ENCODE results near the gene PCDH9. TPM values are rescaled to one million over a fixed set of nuclear protein-coding genes. Genes with fewer than 3 reads are reported as not detected.

PCDH9 gene
- total RNA-seq, 3 donors from 2014 or later, result 0.13 to 0.38 (median 0.13) TPM

DNA sequence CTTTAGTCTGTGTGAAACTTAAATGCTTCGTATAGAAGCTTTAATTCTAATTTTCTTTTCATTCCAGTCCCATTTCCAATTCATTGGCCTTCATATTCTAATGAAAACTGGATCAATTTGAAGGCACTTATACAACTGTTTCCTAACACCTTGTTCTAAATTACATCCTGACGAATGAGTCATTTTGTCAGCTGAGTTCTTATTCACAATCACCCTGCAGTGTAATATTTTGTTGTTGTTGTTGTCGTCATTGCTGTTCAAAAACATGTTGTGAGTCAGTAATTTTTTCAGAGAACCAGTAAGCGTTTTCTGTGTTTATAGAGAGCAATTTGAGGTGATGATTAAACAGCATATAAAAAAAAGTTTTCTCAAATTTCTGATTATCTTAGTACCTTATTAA lies 290.0 kb downstream of the PCDH9 start:
- ATAC-seq (no peak), DNase-seq (no peak)
- no peaks in the 10 kb centered on the region for H3K36me3 Mint-ChIP-seq (ENCODE audit: insufficient read depth)
- peaks cover 11% of the 10 kb centered on the region for H3K9me3 Mint-ChIP-seq
- no peak overlapping the region for H3K4me3 Mint-ChIP-seq
- H3K4me1 Mint-ChIP-seq (ENCODE audit: low read depth), result no peaks in the 10 kb centered on the region
- H3K27me3 Mint-ChIP-seq (ENCODE audit: low read depth), result no peaks in the 10 kb centered on the region

DNA sequence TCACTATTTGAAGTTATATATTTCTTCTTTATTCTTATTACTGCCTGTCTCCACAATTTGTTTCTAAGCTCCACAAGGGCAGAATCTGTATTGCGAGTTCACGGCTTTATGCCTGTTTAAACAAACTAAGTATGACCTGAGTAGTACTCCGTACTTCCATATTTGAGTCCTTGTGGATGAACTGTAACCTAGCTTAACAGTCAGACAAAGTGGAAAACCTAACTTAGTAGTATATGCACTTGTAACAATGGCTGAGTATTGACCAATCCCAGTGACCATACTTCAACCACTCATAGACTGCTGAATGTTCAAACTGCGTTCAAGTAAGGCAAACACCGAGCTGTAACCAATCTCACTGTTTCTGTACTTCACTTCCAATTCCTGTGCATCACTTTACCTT lies 292.7 kb downstream of the PCDH9 start:
- no peak overlapping the region for H3K4me3 Mint-ChIP-seq
- no peaks in the 10 kb centered on the region for H3K4me1 Mint-ChIP-seq (ENCODE audit: low read depth)
- ATAC-seq, result no peak
- no peak for DNase-seq
- H3K9me3 Mint-ChIP-seq, result peaks cover 10% of the 10 kb centered on the region
- H3K36me3 Mint-ChIP-seq (ENCODE audit: insufficient read depth), result no peaks in the 10 kb centered on the region
- no peaks in the 10 kb centered on the region for H3K27me3 Mint-ChIP-seq (ENCODE audit: low read depth)

DNA sequence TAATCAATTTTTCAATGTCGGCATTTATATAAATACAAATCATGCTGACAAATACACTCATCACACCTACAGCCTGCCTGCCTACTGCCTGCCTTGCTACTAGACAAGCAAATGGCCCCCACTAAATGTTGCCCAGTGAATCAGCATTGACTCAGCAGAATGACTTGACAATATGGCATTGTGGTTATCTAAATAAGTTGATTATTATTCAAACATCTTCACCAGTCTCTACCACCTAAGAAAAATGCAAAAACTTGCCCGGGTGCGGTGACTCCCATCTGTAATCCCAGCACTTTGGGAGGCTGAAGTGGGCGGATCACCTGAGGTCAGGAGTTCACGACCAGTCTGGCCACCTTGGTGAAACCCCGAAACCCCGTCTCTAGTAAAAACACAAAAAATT lies 296.1 kb downstream of the PCDH9 start:
- Mint-ChIP-seq H3K4me1 (ENCODE audit: low read depth) (no peaks in the 10 kb centered on the region), H3K4me3 (no peak overlapping the region), H3K36me3 (ENCODE audit: insufficient read depth) (no peaks in the 10 kb centered on the region), H3K27me3 (ENCODE audit: low read depth) (no peaks in the 10 kb centered on the region), H3K9me3 (peaks cover 6% of the 10 kb centered on the region)
- ATAC-seq (no peak), DNase-seq (no peak)

DNA sequence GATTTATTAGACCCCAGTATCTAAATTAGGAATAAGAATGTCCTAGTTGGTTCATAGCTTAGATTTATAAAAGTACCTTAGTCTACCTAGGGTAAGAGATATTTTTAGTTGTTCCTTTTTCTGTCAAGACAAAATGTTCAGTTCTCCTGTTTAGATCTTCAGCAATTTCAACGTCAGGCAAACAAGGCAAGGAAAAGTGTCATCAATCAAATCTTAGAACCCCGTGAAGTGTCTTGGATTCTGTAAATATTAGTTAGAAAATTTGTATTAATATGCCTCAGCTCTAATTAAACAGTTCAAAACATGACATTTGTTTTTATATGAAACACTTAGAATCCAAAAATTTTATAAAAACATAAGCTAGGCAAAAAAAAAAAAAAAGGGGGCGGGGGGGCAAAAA lies 296.6 kb downstream of the PCDH9 start:
- H3K4me1 Mint-ChIP-seq (ENCODE audit: low read depth), result no peaks in the 10 kb centered on the region
- no peak for DNase-seq

GRCh38 chr13:66927562-66927961 lies 302.6 kb downstream of the PCDH9 start:
- Mint-ChIP-seq H3K36me3 (ENCODE audit: insufficient read depth) (no peaks in the 10 kb centered on the region), H3K9me3 (peaks cover 3% of the 10 kb centered on the region), H3K27me3 (ENCODE audit: low read depth) (no peaks in the 10 kb centered on the region), H3K4me1 (ENCODE audit: low read depth) (no peaks in the 10 kb centered on the region), H3K4me3 (no peak overlapping the region)
- DNase-seq (no peak), ATAC-seq (no peak)

More for the DNA sequence above, 296.6 kb downstream of the PCDH9 start:
- Mint-ChIP-seq H3K36me3 (ENCODE audit: insufficient read depth) (no peaks in the 10 kb centered on the region), H3K27me3 (ENCODE audit: low read depth) (no peaks in the 10 kb centered on the region), H3K4me3 (no peak overlapping the region), H3K9me3 (peaks cover 6% of the 10 kb centered on the region)
- ATAC-seq, result no peak

DNA sequence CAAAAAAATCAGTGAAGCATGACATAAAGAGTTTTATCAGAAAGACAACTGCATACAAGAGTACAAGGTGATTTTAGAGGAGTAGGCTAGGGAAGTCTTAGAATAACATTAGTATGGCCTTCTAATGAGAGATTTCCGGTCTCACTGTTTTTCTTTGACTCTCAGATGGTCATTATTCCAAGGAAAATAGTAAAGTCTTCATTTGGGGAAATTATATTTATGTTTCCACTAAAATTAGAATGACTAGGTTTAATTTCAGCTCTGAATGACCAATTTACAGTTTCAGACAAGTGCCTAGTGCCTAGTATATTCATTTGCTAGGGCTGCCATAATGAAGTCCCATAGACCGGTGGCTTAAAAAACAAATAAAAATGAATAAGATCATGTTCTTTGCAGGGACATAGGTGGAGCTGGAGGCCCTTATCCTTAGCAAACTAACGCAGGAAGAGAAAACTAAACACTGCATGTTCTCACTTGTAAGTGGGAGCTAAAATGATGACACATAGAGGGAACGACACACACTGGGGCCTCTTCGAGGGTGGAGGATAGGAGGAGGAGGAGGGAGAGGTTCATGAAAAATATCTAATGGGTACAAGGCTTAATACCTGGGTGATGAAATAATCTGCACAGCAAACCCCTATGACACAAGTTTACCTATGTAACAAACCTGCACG lies 303.1 kb downstream of the PCDH9 start:
- Mint-ChIP-seq H3K27me3 (ENCODE audit: low read depth) (no peaks in the 10 kb centered on the region), H3K4me3 (no peak overlapping the region), H3K4me1 (ENCODE audit: low read depth) (no peaks in the 10 kb centered on the region), H3K9me3 (peaks cover 3% of the 10 kb centered on the region), H3K36me3 (ENCODE audit: insufficient read depth) (no peaks in the 10 kb centered on the region)
- DNase-seq (no peak), ATAC-seq (no peak)

DNA sequence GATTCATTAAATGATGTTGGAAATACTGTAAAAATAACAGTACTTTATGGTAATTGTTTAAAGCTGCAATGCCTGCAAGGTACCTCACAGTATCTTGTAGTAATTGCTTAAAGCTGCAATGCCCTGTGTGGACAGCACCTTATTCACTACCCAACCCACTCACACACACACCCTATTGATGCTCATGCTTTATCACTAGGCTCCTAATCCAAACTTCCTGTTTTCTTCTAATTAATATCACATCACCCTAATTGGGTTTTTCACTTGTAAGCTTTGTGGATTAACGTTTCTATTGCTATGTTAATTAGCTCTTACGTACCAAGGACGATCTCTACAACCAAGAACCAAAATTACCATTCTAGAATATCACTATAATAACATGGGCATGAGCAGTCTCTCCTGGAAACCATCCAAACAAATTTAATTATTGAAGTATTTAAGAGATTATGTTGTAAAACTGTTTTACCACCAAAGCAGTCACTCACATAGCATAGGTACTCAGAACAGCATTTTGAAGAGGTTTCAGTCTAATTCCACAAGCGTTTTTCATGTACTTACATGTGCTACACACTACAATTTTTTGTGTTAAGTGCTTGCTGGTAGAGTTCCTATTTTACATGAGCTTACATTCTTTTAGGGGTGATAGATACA lies 303.8 kb downstream of the PCDH9 start:
- DNase-seq (no peak), ATAC-seq (no peak)
- peaks cover 3% of the 10 kb centered on the region for H3K9me3 Mint-ChIP-seq
- no peaks in the 10 kb centered on the region for H3K27me3 Mint-ChIP-seq (ENCODE audit: low read depth)
- no peaks in the 10 kb centered on the region for H3K4me1 Mint-ChIP-seq (ENCODE audit: low read depth)
- H3K36me3 Mint-ChIP-seq (ENCODE audit: insufficient read depth), result no peaks in the 10 kb centered on the region
- no peak overlapping the region for H3K4me3 Mint-ChIP-seq

DNA sequence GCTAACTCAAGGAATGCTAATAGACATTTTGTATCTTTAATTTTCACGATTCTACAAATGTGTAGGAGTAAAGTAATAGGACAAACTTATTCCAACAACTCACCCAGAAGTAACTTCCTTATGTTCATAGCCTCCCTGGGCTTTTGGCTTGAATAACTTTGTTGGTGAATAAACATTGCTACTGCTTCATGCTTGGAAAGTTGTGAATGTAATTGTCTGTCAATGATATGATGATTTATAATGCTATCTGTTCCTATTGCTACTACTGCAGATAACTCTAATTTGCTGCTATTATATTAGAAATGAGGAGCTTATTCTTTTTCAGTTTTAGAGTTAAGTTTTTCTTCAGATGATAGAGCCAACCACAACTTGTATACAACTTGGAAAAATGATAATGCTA lies 307.7 kb downstream of the PCDH9 start:
- no peak for ATAC-seq
- no peaks in the 10 kb centered on the region for H3K4me1 Mint-ChIP-seq (ENCODE audit: low read depth)
- H3K9me3 Mint-ChIP-seq, result peaks cover 10% of the 10 kb centered on the region
- no peak overlapping the region for H3K4me3 Mint-ChIP-seq
- DNase-seq, result no peak
- no peaks in the 10 kb centered on the region for H3K27me3 Mint-ChIP-seq (ENCODE audit: low read depth)
- no peaks in the 10 kb centered on the region for H3K36me3 Mint-ChIP-seq (ENCODE audit: insufficient read depth)

GRCh38 chr13:66921437-66921836 lies 308.7 kb downstream of the PCDH9 start:
- DNase-seq (no peak), ATAC-seq (no peak)
- Mint-ChIP-seq H3K4me3 (no peak overlapping the region), H3K9me3 (peaks cover 10% of the 10 kb centered on the region), H3K4me1 (ENCODE audit: low read depth) (no peaks in the 10 kb centered on the region), H3K36me3 (ENCODE audit: insufficient read depth) (no peaks in the 10 kb centered on the region), H3K27me3 (ENCODE audit: low read depth) (no peaks in the 10 kb centered on the region)

DNA sequence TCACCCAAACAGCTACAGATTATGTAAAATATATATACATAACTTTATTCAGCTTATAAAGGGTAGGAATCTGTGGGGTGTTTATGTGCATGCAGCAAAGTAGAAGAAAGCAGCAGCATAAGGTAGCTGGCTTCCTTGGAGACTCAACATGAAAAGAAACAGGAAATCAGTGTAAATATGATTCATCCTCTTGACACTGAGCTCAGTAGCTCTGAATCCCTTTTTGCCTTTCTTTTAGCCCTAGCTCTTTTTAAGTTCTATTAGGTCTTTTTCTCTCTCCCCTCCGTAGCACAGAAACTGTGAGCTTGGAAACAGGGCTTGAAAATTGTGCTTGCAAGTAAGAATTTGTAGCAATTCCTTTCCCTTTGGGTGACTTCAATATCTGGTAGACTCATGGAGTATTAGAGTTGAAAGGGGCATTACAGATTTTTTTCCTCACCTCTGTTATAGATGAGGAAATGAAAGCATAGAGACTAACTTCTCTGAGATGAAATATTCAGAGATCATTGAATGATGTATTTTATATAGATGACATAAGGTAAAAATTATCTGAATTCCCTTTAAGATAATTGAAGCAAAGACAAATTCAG lies 314.4 kb downstream of the PCDH9 start:
- ATAC-seq (no peak), DNase-seq (no peak)
- Mint-ChIP-seq H3K4me3 (no peak overlapping the region), H3K27me3 (ENCODE audit: low read depth) (no peaks in the 10 kb centered on the region), H3K4me1 (ENCODE audit: low read depth) (no peaks in the 10 kb centered on the region), H3K9me3 (peaks cover 10% of the 10 kb centered on the region), H3K36me3 (ENCODE audit: insufficient read depth) (no peaks in the 10 kb centered on the region)

DNA sequence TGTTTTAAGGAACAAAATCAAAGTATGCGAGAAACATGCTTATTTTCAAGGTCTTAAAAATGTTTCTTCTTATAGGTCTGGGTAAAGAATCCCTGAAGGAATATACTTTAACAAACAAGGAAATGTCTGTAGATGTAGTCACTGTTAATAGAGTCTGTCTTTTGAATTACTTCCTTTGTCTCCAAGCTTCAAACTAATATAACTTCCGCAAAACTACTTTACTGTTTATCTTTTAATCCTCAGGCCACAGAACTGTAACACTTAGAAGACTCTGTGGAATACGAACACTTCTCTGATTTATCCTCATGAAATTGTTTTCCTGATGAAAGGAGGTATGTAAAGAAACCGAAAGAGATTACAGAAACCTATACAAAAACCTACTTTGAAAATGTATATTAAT lies 316.0 kb downstream of the PCDH9 start:
- no peaks in the 10 kb centered on the region for H3K27me3 Mint-ChIP-seq (ENCODE audit: low read depth)
- peaks cover 7% of the 10 kb centered on the region for H3K9me3 Mint-ChIP-seq
- no peak overlapping the region for H3K4me3 Mint-ChIP-seq

DNA sequence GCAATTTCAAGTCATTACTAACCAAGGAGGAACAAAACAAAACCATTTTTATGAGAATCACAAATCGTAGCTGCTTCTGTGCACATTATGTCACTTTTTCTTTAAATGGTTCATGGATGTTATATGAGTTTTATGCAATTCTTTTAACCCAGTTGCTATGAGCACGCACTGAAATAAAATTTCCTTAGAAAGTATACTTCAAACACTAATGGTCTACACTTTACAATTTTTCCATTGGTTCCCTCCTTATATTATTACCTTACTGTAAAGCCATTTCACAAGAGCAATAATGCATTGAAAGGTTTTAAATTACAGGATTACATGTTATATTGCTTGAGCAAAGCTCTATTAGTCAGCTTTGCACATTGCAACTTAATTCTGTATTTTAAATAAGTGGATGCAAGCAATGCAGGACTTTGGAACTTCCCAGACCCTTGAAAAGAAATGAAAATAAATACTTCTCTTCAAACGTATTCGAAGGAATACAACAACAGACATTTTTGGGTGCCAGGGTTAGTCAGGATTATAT lies 318.7 kb downstream of the PCDH9 start:
- Mint-ChIP-seq H3K9me3 (no peaks in the 10 kb centered on the region), H3K36me3 (ENCODE audit: insufficient read depth) (no peaks in the 10 kb centered on the region), H3K27me3 (ENCODE audit: low read depth) (no peaks in the 10 kb centered on the region), H3K4me1 (ENCODE audit: low read depth) (no peaks in the 10 kb centered on the region), H3K4me3 (no peak overlapping the region)
- DNase-seq (no peak), ATAC-seq (no peak)

More for the DNA sequence above, 316.0 kb downstream of the PCDH9 start:
- Mint-ChIP-seq H3K4me1 (ENCODE audit: low read depth) (no peaks in the 10 kb centered on the region), H3K36me3 (ENCODE audit: insufficient read depth) (no peaks in the 10 kb centered on the region)
- DNase-seq (no peak), ATAC-seq (no peak)

- DNase-seq, result no peak
- Mint-ChIP-seq H3K4me1 (ENCODE audit: low read depth) (no peaks in the 10 kb centered on the region), H3K36me3 (ENCODE audit: insufficient read depth) (no peaks in the 10 kb centered on the region), H3K4me3 (no peak overlapping the region), H3K27me3 (ENCODE audit: low read depth) (no peaks in the 10 kb centered on the region), H3K9me3 (peaks cover 7% of the 10 kb centered on the region)
- ATAC-seq, result no peak
These were observed 330.2 kb downstream of the PCDH9 start for GRCh38 chr13:66899955-66900354.

GRCh38 chr13:66896933-66897332 lies 333.2 kb downstream of the PCDH9 start:
- H3K36me3 Mint-ChIP-seq (ENCODE audit: insufficient read depth), result no peaks in the 10 kb centered on the region
- DNase-seq (no peak), ATAC-seq (no peak)
- H3K9me3 Mint-ChIP-seq, result peaks cover 10% of the 10 kb centered on the region
- no peaks in the 10 kb centered on the region for H3K4me1 Mint-ChIP-seq (ENCODE audit: low read depth)
- H3K27me3 Mint-ChIP-seq (ENCODE audit: low read depth), result no peaks in the 10 kb centered on the region
- H3K4me3 Mint-ChIP-seq, result no peak overlapping the region

GRCh38 chr13:66895780-66896179 lies 334.4 kb downstream of the PCDH9 start:
- Mint-ChIP-seq H3K36me3 (ENCODE audit: insufficient read depth) (no peaks in the 10 kb centered on the region), H3K27me3 (ENCODE audit: low read depth) (no peaks in the 10 kb centered on the region), H3K4me3 (no peak overlapping the region), H3K9me3 (peaks cover 13% of the 10 kb centered on the region), H3K4me1 (ENCODE audit: low read depth) (no peaks in the 10 kb centered on the region)
- DNase-seq (no peak), ATAC-seq (no peak)
